ENCODE data around the gene PROZ.

Gene PROZ

GRCh38 chr13:113179374-113180230 lies 21.2 kb downstream of the PROZ start:
- H3K36me3 ChIP-seq (ENCODE audit: insufficient read depth, low read length), result peaks cover 24% of the 10 kb centered on the region

GRCh38 chr13:113182046-113182445 lies 23.6 kb downstream of the PROZ start:
- no peaks in the 10 kb centered on the region for H3K9me3 ChIP-seq (ENCODE audit: control insufficient read depth, insufficient read depth, low read length)
- no peak overlapping the region for H3K9ac ChIP-seq (ENCODE audit: low read depth, low read length)
- peaks cover 31% of the 10 kb centered on the region for H3K36me3 ChIP-seq (ENCODE audit: insufficient read depth, low read length)
- peaks cover 14% of the 10 kb centered on the region for H3K4me1 ChIP-seq (ENCODE audit: insufficient read depth, low read length)

More at GRCh38 chr13:113179374-113180230, 21.2 kb downstream of the PROZ start:
- no peaks in the 10 kb centered on the region for H3K9me3 ChIP-seq (ENCODE audit: control insufficient read depth, insufficient read depth, low read length)
- peaks cover 14% of the 10 kb centered on the region for H3K4me1 ChIP-seq (ENCODE audit: insufficient read depth, low read length)
- H3K9ac ChIP-seq (ENCODE audit: low read depth, low read length), result no peak overlapping the region

- Histone ChIP-seq H3K9me3 (ENCODE audit: control insufficient read depth, insufficient read depth, low read length) (no peaks in the 10 kb centered on the region), H3K9ac (ENCODE audit: low read depth, low read length) (no peak overlapping the region), H3K4me1 (ENCODE audit: insufficient read depth, low read length) (peaks cover 11% of the 10 kb centered on the region; the same call in 1 of the 2 replicates), H3K36me3 (ENCODE audit: insufficient read depth, low read length) (peaks cover 29% of the 10 kb centered on the region)
Measured at GRCh38 chr13:113183450-113184129, 25.1 kb downstream of the PROZ start.

GRCh38 chr13:113184568-113185440 lies 26.4 kb downstream of the PROZ start:
- Histone ChIP-seq H3K9me3 (ENCODE audit: control insufficient read depth, insufficient read depth, low read length) (no peaks in the 10 kb centered on the region), H3K4me1 (ENCODE audit: insufficient read depth, low read length) (peaks cover 3% of the 10 kb centered on the region; the same call in 1 of the 2 replicates), H3K36me3 (ENCODE audit: insufficient read depth, low read length) (peaks cover 29% of the 10 kb centered on the region), H3K9ac (ENCODE audit: low read depth, low read length) (no peak overlapping the region)

- no peaks in the 10 kb centered on the region for H3K4me1 ChIP-seq (ENCODE audit: insufficient read depth, low read length)
- H3K9me3 ChIP-seq (ENCODE audit: control insufficient read depth, insufficient read depth, low read length), result no peaks in the 10 kb centered on the region
- H3K9ac ChIP-seq (ENCODE audit: low read depth, low read length), result no peak overlapping the region
- peaks cover 22% of the 10 kb centered on the region; the same call in 1 of the 2 replicates for H3K36me3 ChIP-seq (ENCODE audit: insufficient read depth, low read length)
Measured at GRCh38 chr13:113186061-113186900, 27.8 kb downstream of the PROZ start.

GRCh38 chr13:113187263-113187669 lies 28.8 kb downstream of the PROZ start:
- peaks cover 22% of the 10 kb centered on the region; the same call in 1 of the 2 replicates for H3K36me3 ChIP-seq (ENCODE audit: insufficient read depth, low read length)
- H3K9me3 ChIP-seq (ENCODE audit: control insufficient read depth, insufficient read depth, low read length), result no peaks in the 10 kb centered on the region
- H3K9ac ChIP-seq (ENCODE audit: low read depth, low read length), result no peak overlapping the region
- no peaks in the 10 kb centered on the region for H3K4me1 ChIP-seq (ENCODE audit: insufficient read depth, low read length)

- H3K36me3 ChIP-seq (ENCODE audit: insufficient read depth, low read length), result peaks cover 20% of the 10 kb centered on the region; the same call in 1 of the 2 replicates
- H3K9me3 ChIP-seq (ENCODE audit: control insufficient read depth, insufficient read depth, low read length), result no peaks in the 10 kb centered on the region
- H3K4me1 ChIP-seq (ENCODE audit: insufficient read depth, low read length), result no peaks in the 10 kb centered on the region
- H3K9ac ChIP-seq (ENCODE audit: low read depth, low read length), result no peak overlapping the region
Measured at GRCh38 chr13:113187883-113188665, 29.6 kb downstream of the PROZ start.

GRCh38 chr13:113190181-113190580 lies 31.7 kb downstream of the PROZ start:
- Histone ChIP-seq H3K36me3 (ENCODE audit: insufficient read depth, low read length) (peaks cover 15% of the 10 kb centered on the region; the same call in 1 of the 2 replicates), H3K9me3 (ENCODE audit: control insufficient read depth, insufficient read depth, low read length) (no peaks in the 10 kb centered on the region), H3K4me1 (ENCODE audit: insufficient read depth, low read length) (no peaks in the 10 kb centered on the region), H3K9ac (ENCODE audit: low read depth, low read length) (no peak overlapping the region)

- no peak overlapping the region for H3K9ac ChIP-seq (ENCODE audit: low read depth, low read length)
- H3K36me3 ChIP-seq (ENCODE audit: insufficient read depth, low read length), result peaks cover 9% of the 10 kb centered on the region; the same call in 1 of the 2 replicates
- H3K4me1 ChIP-seq (ENCODE audit: insufficient read depth, low read length), result no peaks in the 10 kb centered on the region
- H3K9me3 ChIP-seq (ENCODE audit: control insufficient read depth, insufficient read depth, low read length), result no peaks in the 10 kb centered on the region
Measured at GRCh38 chr13:113192279-113192678, 33.8 kb downstream of the PROZ start.

- Histone ChIP-seq H3K9ac (ENCODE audit: low read depth, low read length) (no peak overlapping the region), H3K9me3 (ENCODE audit: control insufficient read depth, insufficient read depth, low read length) (no peaks in the 10 kb centered on the region), H3K36me3 (ENCODE audit: insufficient read depth, low read length) (peaks cover 11% of the 10 kb centered on the region; the same call in 1 of the 2 replicates), H3K4me1 (ENCODE audit: insufficient read depth, low read length) (no peaks in the 10 kb centered on the region)
Measured at GRCh38 chr13:113192902-113193301, 34.5 kb downstream of the PROZ start.

GRCh38 chr13:113195360-113195759 lies 36.9 kb downstream of the PROZ start:
- no peak overlapping the region for H3K9ac ChIP-seq (ENCODE audit: low read depth, low read length)
- H3K4me1 ChIP-seq (ENCODE audit: insufficient read depth, low read length), result no peaks in the 10 kb centered on the region
- H3K36me3 ChIP-seq (ENCODE audit: insufficient read depth, low read length), result peaks cover 20% of the 10 kb centered on the region; the same call in 1 of the 2 replicates
- H3K9me3 ChIP-seq (ENCODE audit: control insufficient read depth, insufficient read depth, low read length), result no peaks in the 10 kb centered on the region

- H3K36me3 ChIP-seq (ENCODE audit: insufficient read depth, low read length), result peaks cover 20% of the 10 kb centered on the region; the same call in 1 of the 2 replicates
Measured at GRCh38 chr13:113196970-113197737, 38.7 kb downstream of the PROZ start.

More at GRCh38 chr13:113196970-113197737, 38.7 kb downstream of the PROZ start:
- H3K4me1 ChIP-seq (ENCODE audit: insufficient read depth, low read length), result no peaks in the 10 kb centered on the region
- no peak overlapping the region for H3K9ac ChIP-seq (ENCODE audit: low read depth, low read length)
- no peaks in the 10 kb centered on the region for H3K9me3 ChIP-seq (ENCODE audit: control insufficient read depth, insufficient read depth, low read length)
